ENCODE results near the gene ITPR2. TPM values are rescaled to one million over a fixed set of nuclear protein-coding genes. Genes with fewer than 3 reads are reported as not detected.
"Not testable (repeated sequence)": the region's sequence is repeated elsewhere in the genome, so short reads cannot be mapped to it uniquely, and the experiment has no call there.

The ITPR2 gene
- polyA plus RNA-seq, 1 donor: 12.5 TPM

- 86% methylated on average over 1 of the region's 1 CpG for WGBS (ENCODE audit: insufficient coverage, low lambda C conversion rate)
These were observed 142.4 kb downstream of the ITPR2 start for GRCh38 chr12:26690601-26691000.

DNA sequence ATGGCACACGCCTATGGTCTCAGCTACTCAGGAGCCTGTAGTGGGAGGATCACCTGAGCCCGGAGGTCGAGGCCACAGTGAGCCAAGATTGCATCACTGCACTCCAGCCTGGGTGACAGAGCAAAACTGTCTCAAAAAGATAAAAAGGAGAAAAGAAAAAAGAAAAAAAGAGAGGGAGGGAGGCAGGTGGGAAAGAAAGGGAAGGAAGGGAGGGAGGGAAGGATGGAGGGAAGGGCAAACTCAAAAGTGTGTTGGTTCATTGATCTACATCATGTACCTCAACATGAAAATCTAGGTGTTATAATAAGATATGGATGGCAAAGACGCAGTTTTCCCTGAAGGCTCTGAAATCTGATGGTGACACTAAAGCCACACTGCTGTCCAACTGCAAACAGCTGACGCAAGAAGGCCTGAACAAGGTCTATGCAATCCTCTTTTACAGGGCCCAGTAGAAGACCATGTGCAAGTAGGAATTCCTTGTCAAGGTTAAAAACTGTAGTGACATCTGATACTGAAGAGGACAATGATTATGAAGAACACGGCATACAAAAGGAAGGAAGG lies 143.6 kb downstream of the ITPR2 start:
- DNase-seq: no peak
- no peaks in the 10 kb centered on the region for H3K27me3 ChIP-seq (ENCODE audit: control insufficient read depth, insufficient read depth, low read length)
- 97% methylated on average over 3 of the region's 6 CpGs for WGBS (ENCODE audit: insufficient coverage, low lambda C conversion rate)
- peaks cover 7% of the 10 kb centered on the region for H3K36me3 ChIP-seq (ENCODE audit: control insufficient read depth, insufficient read depth, low read length)
- no peaks in the 10 kb centered on the region for H3K4me1 ChIP-seq (ENCODE audit: control insufficient read depth, insufficient read depth, low read length)
- no peaks in the 10 kb centered on the region for H3K9me3 ChIP-seq (ENCODE audit: control insufficient read depth, low read depth, low read length)
- H3K4me3 ChIP-seq (ENCODE audit: low read length): no peak overlapping the region
- H3K27ac ChIP-seq (ENCODE audit: low read length): no peak overlapping the region

More at GRCh38 chr12:26690601-26691000, 142.4 kb downstream of the ITPR2 start:
- Histone ChIP-seq H3K4me1 (ENCODE audit: control insufficient read depth, insufficient read depth, low read length) (no peaks in the 10 kb centered on the region), H3K27me3 (ENCODE audit: control insufficient read depth, insufficient read depth, low read length) (no peaks in the 10 kb centered on the region), H3K27ac (ENCODE audit: low read length) (no peak overlapping the region), H3K36me3 (ENCODE audit: control insufficient read depth, insufficient read depth, low read length) (no peaks in the 10 kb centered on the region), H3K4me3 (ENCODE audit: low read length) (no peak overlapping the region), H3K9me3 (ENCODE audit: control insufficient read depth, low read depth, low read length) (no peaks in the 10 kb centered on the region)
- no peak for DNase-seq

DNA sequence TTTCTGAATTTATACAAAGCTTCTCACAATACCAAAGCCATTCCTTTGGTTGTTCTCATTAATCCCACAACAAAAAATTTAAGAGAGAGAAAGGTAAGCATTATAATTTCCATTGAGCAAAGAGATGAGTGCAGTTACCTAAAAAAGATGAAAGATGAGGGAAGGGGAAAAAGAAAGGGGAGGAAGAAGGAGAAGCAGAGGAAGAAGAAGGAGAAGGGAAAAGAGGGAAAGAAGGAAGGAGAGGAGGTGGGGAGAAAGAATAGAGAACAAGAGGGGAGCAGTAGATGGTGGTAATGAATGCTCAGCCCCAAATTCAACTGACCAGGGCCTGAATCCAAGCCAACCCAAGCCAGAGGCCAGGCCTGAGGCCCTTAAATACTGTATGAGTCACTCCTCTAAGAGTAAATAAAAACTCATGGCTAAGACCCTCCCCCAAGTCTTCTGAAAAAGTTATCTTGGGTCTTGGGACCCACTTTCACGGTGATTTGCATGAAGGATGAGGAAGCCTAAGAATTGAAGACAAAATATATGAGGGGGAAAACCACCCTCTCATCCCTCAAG lies 144.6 kb downstream of the ITPR2 start:
- Histone ChIP-seq H3K9me3 (ENCODE audit: control insufficient read depth, low read depth, low read length) (no peaks in the 10 kb centered on the region), H3K36me3 (ENCODE audit: control insufficient read depth, insufficient read depth, low read length) (peaks cover 11% of the 10 kb centered on the region), H3K4me1 (ENCODE audit: control insufficient read depth, insufficient read depth, low read length) (no peaks in the 10 kb centered on the region), H3K27ac (ENCODE audit: low read length) (no peak overlapping the region), H3K27me3 (ENCODE audit: control insufficient read depth, insufficient read depth, low read length) (no peaks in the 10 kb centered on the region), H3K4me3 (ENCODE audit: low read length) (no peak overlapping the region)
- WGBS (ENCODE audit: insufficient coverage, low lambda C conversion rate): no CpG with 5 or more reads among the region's 1 CpG
- DNase-seq: no peak

- no peak overlapping the region for H3K27ac ChIP-seq (ENCODE audit: low read length)
- no peaks in the 10 kb centered on the region for H3K4me1 ChIP-seq (ENCODE audit: control insufficient read depth, insufficient read depth, low read length)
- WGBS (ENCODE audit: insufficient coverage, low lambda C conversion rate): no CpG with 5 or more reads among the region's 4 CpGs
- H3K36me3 ChIP-seq (ENCODE audit: control insufficient read depth, insufficient read depth, low read length): peaks cover 19% of the 10 kb centered on the region
- DNase-seq: no peak
- no peak overlapping the region for H3K4me3 ChIP-seq (ENCODE audit: low read length)
- no peaks in the 10 kb centered on the region for H3K27me3 ChIP-seq (ENCODE audit: control insufficient read depth, insufficient read depth, low read length)
- H3K9me3 ChIP-seq (ENCODE audit: control insufficient read depth, low read depth, low read length): no peaks in the 10 kb centered on the region
These were observed 146.6 kb downstream of the ITPR2 start for GRCh38 chr12:26686408-26686807.

DNA sequence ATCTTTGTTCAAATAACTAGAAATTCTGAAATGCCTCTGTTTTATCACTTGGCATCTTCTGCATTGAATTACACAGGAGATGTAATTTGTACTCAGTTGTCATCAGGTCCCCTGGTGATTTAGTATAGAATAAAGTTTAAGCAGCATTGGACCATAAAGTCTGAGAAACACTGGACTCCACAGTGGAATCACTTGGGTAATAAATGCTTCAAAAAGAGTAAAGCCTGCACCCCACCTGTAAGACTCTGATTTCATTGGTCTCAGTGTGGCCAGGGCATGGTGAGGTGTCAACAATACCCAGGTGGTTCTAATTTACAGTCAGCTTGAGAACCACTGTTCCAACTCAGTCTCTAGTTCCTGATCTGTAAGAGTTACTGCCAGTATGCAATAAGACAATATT lies 148.9 kb downstream of the ITPR2 start:
- peaks cover 19% of the 10 kb centered on the region for H3K36me3 ChIP-seq (ENCODE audit: control insufficient read depth, insufficient read depth, low read length)

GRCh38 chr12:26683443-26683842 lies 149.6 kb downstream of the ITPR2 start:
- no peaks in the 10 kb centered on the region for H3K9me3 ChIP-seq (ENCODE audit: control insufficient read depth, low read depth, low read length)
- no peak overlapping the region for H3K4me3 ChIP-seq (ENCODE audit: low read length)
- DNase-seq: no peak
- H3K4me1 ChIP-seq (ENCODE audit: control insufficient read depth, insufficient read depth, low read length): no peaks in the 10 kb centered on the region
- peaks cover 19% of the 10 kb centered on the region for H3K36me3 ChIP-seq (ENCODE audit: control insufficient read depth, insufficient read depth, low read length)
- no peaks in the 10 kb centered on the region for H3K27me3 ChIP-seq (ENCODE audit: control insufficient read depth, insufficient read depth, low read length)
- WGBS (ENCODE audit: insufficient coverage, low lambda C conversion rate): 100% methylated on average over 1 of the region's 5 CpGs
- no peak overlapping the region for H3K27ac ChIP-seq (ENCODE audit: low read length)

More for the DNA sequence above, 148.9 kb downstream of the ITPR2 start:
- no peaks in the 10 kb centered on the region for H3K4me1 ChIP-seq (ENCODE audit: control insufficient read depth, insufficient read depth, low read length)
- H3K9me3 ChIP-seq (ENCODE audit: control insufficient read depth, low read depth, low read length): no peaks in the 10 kb centered on the region
- H3K27me3 ChIP-seq (ENCODE audit: control insufficient read depth, insufficient read depth, low read length): no peaks in the 10 kb centered on the region
- no peak overlapping the region for H3K27ac ChIP-seq (ENCODE audit: low read length)
- H3K4me3 ChIP-seq (ENCODE audit: low read length): no peak overlapping the region
- no peak for DNase-seq

DNA sequence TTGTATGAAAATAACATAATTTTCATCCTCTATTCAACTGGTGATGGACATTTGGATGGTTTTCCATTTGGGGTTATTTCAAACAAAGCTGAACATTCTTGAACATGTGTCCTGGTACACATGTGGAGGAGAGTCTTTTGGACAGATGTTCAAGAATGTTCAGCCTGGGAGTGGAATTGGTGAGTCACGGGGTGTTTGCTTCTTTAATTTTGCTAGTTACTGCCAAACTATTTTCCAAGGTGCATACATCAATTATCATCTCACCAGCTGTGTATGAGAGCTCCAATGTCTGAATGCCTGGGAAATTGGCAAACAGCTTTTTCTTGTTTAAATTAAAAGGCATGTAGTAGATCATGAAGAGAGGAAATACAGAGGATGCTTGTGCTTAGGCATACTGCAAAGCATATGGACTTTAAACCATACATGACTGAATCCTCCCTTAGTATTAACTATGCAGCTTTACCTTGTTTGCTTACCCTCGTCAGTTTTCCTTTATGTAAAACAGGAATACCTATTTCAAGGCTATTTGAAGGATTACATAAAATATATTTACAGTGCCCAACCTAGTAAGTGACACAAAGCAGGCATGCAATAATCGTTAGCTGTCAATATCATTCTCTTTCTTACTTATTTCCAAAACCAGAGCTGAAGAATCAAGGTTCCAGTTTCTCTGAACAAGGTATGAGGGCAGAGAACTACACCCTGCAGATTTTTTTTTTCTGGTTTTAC lies 152.1 kb downstream of the ITPR2 start:
- H3K27me3 ChIP-seq (ENCODE audit: control insufficient read depth, insufficient read depth, low read length): no peaks in the 10 kb centered on the region
- no peaks in the 10 kb centered on the region for H3K4me1 ChIP-seq (ENCODE audit: control insufficient read depth, insufficient read depth, low read length)
- no CpG with 5 or more reads among the region's 3 CpGs for WGBS (ENCODE audit: insufficient coverage, low lambda C conversion rate)
- no peak for DNase-seq
- H3K4me3 ChIP-seq (ENCODE audit: low read length): no peak overlapping the region
- H3K27ac ChIP-seq (ENCODE audit: low read length): no peak overlapping the region
- H3K9me3 ChIP-seq (ENCODE audit: control insufficient read depth, low read depth, low read length): no peaks in the 10 kb centered on the region
- peaks cover 19% of the 10 kb centered on the region for H3K36me3 ChIP-seq (ENCODE audit: control insufficient read depth, insufficient read depth, low read length)

DNA sequence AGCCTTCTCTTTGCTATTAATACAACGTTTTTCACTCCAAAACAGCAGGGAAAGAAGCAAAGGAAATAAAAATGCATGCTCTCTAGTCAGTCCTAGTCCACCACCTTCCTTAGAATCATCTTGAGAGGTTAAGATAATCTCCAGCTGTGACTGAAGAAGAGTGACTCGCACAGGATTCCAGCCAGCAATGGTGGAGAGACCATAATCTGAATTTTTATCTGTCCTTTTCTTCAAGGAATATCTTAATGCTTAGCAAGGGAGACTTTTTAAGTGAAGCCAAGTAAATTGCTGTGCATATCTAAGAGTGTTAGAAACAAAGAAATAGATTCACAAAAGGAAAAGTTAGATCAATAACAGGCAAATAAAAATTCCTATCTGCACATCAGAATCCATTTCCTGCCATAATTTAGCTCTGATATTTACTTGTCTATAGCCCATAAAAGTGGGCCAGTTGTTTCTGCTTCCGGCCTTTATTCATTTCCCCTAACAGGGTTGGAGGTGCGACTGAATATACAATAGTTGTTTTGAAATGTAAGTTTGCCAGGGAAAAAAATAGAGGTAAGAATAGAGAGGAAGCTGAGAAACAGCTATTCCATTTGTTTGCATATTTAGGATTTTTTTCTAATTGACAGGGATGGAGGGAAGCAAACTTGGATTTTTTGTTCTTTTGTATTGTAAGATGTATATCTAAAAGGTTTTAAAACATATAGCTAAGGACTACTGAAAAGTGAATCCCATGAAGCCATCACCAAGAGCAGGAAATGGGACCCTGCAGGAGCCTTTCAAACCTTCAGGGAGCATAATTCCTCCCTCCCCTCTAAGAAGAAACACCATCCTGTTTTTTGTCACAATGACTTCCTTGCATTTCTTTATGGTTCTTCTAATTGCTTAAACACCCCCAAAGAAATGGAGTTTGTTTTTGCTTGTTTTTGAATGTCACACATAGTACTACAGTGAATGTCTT lies 154.0 kb downstream of the ITPR2 start:
- DNase-seq: no peak
- Histone ChIP-seq H3K4me1 (ENCODE audit: control insufficient read depth, insufficient read depth, low read length) (no peaks in the 10 kb centered on the region), H3K27me3 (ENCODE audit: control insufficient read depth, insufficient read depth, low read length) (no peaks in the 10 kb centered on the region), H3K4me3 (ENCODE audit: low read length) (no peak overlapping the region), H3K9me3 (ENCODE audit: control insufficient read depth, low read depth, low read length) (no peaks in the 10 kb centered on the region), H3K36me3 (ENCODE audit: control insufficient read depth, insufficient read depth, low read length) (peaks cover 9% of the 10 kb centered on the region), H3K27ac (ENCODE audit: low read length) (no peak overlapping the region)
- WGBS (ENCODE audit: insufficient coverage, low lambda C conversion rate): 57% methylated on average over 4 of the region's 4 CpGs

DNA sequence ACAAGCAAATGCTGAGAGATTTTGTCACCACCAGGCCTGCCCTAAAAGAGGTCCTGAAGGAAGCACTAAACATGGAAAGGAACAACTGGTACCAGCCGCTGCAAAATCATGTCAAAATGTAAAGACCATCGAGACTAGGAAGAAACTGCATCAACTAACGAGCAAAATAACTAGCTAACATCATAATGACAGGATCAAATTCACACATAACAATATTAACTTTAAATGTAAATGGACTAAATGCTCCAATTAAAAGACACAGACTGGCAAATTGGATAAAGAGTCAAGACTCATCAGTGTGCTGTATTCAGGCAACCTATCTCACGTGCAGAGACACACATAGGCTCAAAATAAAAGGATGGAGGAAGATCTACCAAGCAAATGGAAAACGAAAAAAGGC lies 161.5 kb downstream of the ITPR2 start:
- not testable (repeated sequence) for H3K27ac ChIP-seq (ENCODE audit: low read length); H3K4me3 ChIP-seq (ENCODE audit: low read length); DNase-seq; H3K4me1 ChIP-seq (ENCODE audit: control insufficient read depth, insufficient read depth, low read length); H3K27me3 ChIP-seq (ENCODE audit: control insufficient read depth, insufficient read depth, low read length); H3K36me3 ChIP-seq (ENCODE audit: control insufficient read depth, insufficient read depth, low read length); H3K9me3 ChIP-seq (ENCODE audit: control insufficient read depth, low read depth, low read length)
- no CpG with 5 or more reads among the region's 5 CpGs for WGBS (ENCODE audit: insufficient coverage, low lambda C conversion rate)

DNA sequence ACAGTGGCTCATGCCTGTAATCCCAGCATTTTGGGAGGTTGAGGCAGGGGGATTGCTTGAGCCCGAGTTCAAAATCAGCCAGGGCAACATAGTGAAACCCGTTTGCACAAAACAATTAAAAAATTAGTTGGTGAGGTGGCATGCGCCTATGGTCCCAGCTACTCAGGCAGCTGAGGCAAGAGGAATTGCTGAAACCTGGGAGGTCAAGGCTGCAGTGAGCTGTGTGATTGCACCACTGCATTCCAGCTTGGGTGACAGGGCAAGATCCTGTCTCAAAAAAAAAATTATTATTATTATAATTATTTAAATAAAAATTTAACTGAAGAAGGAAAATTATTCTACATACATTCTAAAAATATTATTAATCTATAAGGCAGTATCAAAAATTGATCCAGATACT lies 164.1 kb downstream of the ITPR2 start:
- WGBS (ENCODE audit: insufficient coverage, low lambda C conversion rate): no CpG with 5 or more reads among the region's 3 CpGs
- no peak for DNase-seq

More for the DNA sequence above, 164.1 kb downstream of the ITPR2 start:
- H3K9me3 ChIP-seq (ENCODE audit: control insufficient read depth, low read depth, low read length): no peaks in the 10 kb centered on the region
- no peak overlapping the region for H3K27ac ChIP-seq (ENCODE audit: low read length)
- no peaks in the 10 kb centered on the region for H3K4me1 ChIP-seq (ENCODE audit: control insufficient read depth, insufficient read depth, low read length)
- no peak overlapping the region for H3K4me3 ChIP-seq (ENCODE audit: low read length)
- no peaks in the 10 kb centered on the region for H3K27me3 ChIP-seq (ENCODE audit: control insufficient read depth, insufficient read depth, low read length)
- peaks cover 4% of the 10 kb centered on the region for H3K36me3 ChIP-seq (ENCODE audit: control insufficient read depth, insufficient read depth, low read length)

Measured in large intestine (tissue), 3 donors.